ENCODE results near the gene CHTF8.

Gene CHTF8

DNA sequence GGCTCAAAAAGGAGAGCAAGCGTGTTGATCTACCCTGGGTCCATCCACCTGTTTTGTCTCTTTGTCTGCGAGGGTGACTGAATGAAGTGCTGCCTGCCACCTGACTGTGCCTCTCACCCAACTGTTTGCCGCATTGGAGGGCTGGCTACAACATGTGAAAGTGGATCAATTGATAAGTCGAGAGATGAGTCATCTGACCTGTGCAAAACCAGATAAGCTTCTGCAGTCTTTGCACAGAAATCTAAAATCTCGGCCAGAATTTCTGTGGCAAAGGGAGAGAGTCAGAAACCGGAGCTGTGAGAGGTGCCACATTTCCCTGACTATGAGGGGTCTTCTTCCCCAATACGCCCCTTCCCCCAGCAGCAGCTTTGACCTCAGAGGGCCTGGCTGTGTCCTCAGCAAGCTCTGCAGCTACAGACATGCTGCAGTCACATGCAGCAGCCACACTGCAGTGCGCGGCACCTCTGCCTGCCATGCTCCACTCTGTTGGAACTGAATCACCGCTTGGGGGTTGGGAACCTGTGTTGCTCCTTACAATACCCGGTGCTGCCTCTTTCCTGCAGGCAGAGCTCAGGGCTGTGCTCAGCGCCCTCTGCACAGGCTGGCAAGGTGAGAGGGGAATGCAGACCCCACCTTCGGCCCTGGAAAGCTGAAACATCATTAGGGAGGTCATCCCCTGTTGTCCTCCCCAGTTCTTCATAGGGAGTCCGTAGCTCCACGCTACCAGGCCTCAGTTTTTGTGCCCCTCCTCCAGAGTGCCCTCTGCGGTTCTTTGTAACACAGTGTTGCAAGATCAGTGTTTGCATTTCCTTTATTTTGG is 43.1 kb downstream of the CHTF8 start:
- Histone ChIP-seq H2AFZ (ENCODE audit: low read depth, low read length) (no peak overlapping the region), H3K4me2 (ENCODE audit: low read length) (peak overlapping the region; percentile 24; the same call in 1 of the 2 replicates), H3K27ac (ENCODE audit: low read length) (no peak overlapping the region), H4K20me1 (ENCODE audit: insufficient read depth, low read length) (no peaks in the 10 kb centered on the region), H3K79me2 (ENCODE audit: low read length) (no peaks in the 10 kb centered on the region), H3K27me3 (ENCODE audit: low read depth, low read length) (no peaks in the 10 kb centered on the region), H3K4me1 (ENCODE audit: low read length) (peaks cover 15% of the 10 kb centered on the region), H3K9me3 (ENCODE audit: insufficient read depth, low read length) (no peaks in the 10 kb centered on the region), H3K36me3 (replicated peaks; ENCODE audit: low read depth, low read length) (peaks cover 11% of the 10 kb centered on the region), H3K4me3 (ENCODE audit: low read length) (no peak overlapping the region), H3K9ac (ENCODE audit: low read length) (no peak overlapping the region)
- TF ChIP-seq, protein P1, sequence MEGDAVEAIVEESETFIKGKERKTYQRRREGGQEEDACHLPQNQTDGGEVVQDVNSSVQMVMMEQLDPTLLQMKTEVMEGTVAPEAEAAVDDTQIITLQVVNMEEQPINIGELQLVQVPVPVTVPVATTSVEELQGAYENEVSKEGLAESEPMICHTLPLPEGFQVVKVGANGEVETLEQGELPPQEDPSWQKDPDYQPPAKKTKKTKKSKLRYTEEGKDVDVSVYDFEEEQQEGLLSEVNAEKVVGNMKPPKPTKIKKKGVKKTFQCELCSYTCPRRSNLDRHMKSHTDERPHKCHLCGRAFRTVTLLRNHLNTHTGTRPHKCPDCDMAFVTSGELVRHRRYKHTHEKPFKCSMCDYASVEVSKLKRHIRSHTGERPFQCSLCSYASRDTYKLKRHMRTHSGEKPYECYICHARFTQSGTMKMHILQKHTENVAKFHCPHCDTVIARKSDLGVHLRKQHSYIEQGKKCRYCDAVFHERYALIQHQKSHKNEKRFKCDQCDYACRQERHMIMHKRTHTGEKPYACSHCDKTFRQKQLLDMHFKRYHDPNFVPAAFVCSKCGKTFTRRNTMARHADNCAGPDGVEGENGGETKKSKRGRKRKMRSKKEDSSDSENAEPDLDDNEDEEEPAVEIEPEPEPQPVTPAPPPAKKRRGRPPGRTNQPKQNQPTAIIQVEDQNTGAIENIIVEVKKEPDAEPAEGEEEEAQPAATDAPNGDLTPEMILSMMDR (IDR thresholded peaks at IDR 0.05; ENCODE audit: low read depth, low read length): no peak
- TF ChIP-seq EZH2phosphoT487 (IDR thresholded peaks at IDR 0.05; ENCODE audit: low read depth): no peak

DNA sequence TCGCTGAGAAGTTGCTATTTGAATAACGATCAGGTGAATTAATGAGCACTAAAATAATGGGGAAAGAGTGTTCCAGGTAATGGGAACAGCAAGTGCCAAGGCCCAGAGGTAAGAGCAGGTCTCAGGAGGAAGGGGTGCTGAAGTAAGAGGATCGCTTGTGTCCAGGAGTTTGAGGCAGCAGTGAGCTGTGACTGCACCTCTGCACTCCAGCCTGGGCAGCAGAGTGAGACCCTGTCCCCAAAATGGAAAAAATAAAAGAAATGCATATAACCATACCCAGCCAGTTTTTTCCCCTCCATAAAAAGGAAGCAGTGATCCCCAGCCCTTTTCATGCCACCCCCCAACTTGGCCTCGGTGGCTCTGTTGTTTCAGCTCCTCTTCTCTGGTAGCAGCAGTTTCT is 43.7 kb downstream of the CHTF8 start:
- H3K9ac ChIP-seq (ENCODE audit: low read length): no peak overlapping the region
- H3K27ac ChIP-seq (ENCODE audit: low read length): no peak overlapping the region
- H3K4me3 ChIP-seq (ENCODE audit: low read length): no peak overlapping the region
- H4K20me1 ChIP-seq (ENCODE audit: insufficient read depth, low read length): no peaks in the 10 kb centered on the region
- H3K27me3 ChIP-seq (ENCODE audit: low read depth, low read length): no peaks in the 10 kb centered on the region
- no peak overlapping the region for H2AFZ ChIP-seq (ENCODE audit: low read depth, low read length)
- peaks cover 14% of the 10 kb centered on the region for H3K36me3 ChIP-seq (replicated peaks; ENCODE audit: low read depth, low read length)
- H3K4me1 ChIP-seq (ENCODE audit: low read length): peaks cover 9% of the 10 kb centered on the region
- H3K79me2 ChIP-seq (ENCODE audit: low read length): no peaks in the 10 kb centered on the region
- H3K9me3 ChIP-seq (ENCODE audit: insufficient read depth, low read length): no peaks in the 10 kb centered on the region
- TF ChIP-seq EZH2phosphoT487 (IDR thresholded peaks at IDR 0.05; ENCODE audit: low read depth): no peak
- TF ChIP-seq, protein P1 (IDR thresholded peaks at IDR 0.05; ENCODE audit: low read depth, low read length): no peak
- H3K4me2 ChIP-seq (ENCODE audit: low read length): peak overlapping the region; percentile 24; the same call in 1 of the 2 replicates

DNA sequence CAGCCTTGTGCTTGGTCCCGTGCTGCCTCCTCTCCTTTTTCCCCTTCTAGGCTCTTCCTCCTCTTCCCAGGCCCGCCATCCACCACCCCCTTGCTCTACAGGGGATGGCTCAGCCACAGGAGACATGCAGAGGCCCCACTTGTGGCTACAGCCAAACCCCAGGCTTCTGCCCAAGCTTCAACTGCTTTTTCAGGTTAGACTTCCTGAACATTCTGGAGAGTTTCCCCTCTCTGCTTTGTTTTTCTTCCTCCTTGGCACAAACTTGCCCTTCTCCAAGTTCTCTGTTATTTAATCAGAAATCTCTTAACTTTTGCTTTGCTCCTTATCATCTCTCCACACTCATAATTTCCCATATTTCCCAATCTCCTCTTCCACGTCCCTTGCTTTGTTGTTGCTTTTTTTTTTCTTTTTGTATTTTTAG is 45.2 kb downstream of the CHTF8 start:
- Histone ChIP-seq H3K27ac (ENCODE audit: low read length) (no peak overlapping the region), H3K27me3 (ENCODE audit: low read depth, low read length) (no peaks in the 10 kb centered on the region), H3K9ac (ENCODE audit: low read length) (no peak overlapping the region), H4K20me1 (ENCODE audit: insufficient read depth, low read length) (no peaks in the 10 kb centered on the region), H3K79me2 (ENCODE audit: low read length) (no peaks in the 10 kb centered on the region), H3K36me3 (replicated peaks; ENCODE audit: low read depth, low read length) (peaks cover 17% of the 10 kb centered on the region), H3K9me3 (ENCODE audit: insufficient read depth, low read length) (no peaks in the 10 kb centered on the region), H2AFZ (ENCODE audit: low read depth, low read length) (no peak overlapping the region), H3K4me3 (ENCODE audit: low read length) (no peak overlapping the region), H3K4me2 (ENCODE audit: low read length) (no peak overlapping the region), H3K4me1 (ENCODE audit: low read length) (peaks cover 9% of the 10 kb centered on the region)
- TF ChIP-seq EZH2phosphoT487 (IDR thresholded peaks at IDR 0.05; ENCODE audit: low read depth): no peak
- TF ChIP-seq, protein P1 (IDR thresholded peaks at IDR 0.05; ENCODE audit: low read depth, low read length): no peak

DNA sequence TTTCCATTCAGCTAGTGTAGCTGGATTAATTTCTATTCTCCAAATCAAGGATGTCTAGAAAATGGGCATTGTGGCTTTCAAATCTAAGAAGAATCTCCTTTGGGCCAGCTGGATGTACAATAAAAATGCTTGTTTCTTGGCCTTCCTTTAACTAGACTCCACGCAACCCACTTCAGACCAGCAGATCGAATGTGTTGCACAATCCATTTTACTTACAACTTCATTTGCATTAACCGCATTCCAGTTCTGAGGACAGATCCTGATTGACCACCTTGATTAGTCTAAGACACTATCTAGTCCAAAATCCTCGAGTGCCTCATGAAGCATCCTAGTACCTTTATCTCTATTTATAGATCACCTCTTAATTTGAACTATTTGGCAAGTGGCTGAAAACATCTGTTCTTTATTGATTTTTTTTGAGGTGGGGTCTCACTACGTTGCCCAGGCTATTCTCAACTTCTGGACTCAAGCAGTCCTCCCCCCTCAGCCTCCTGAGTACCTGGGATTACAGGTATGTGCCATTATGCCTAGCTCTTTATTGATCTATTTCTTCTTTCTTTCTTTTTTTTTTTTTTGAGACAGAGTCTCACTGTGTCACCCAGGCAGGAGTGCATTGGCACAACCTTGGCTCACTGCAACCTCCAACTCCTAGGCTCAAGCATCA is 47.2 kb downstream of the CHTF8 start:
- Histone ChIP-seq H3K4me3 (ENCODE audit: low read length) (no peak overlapping the region), H3K79me2 (ENCODE audit: low read length) (no peaks in the 10 kb centered on the region), H3K36me3 (replicated peaks; ENCODE audit: low read depth, low read length) (peaks cover 17% of the 10 kb centered on the region), H3K4me2 (ENCODE audit: low read length) (no peak overlapping the region), H3K9ac (ENCODE audit: low read length) (no peak overlapping the region), H4K20me1 (ENCODE audit: insufficient read depth, low read length) (no peaks in the 10 kb centered on the region), H2AFZ (ENCODE audit: low read depth, low read length) (no peak overlapping the region), H3K9me3 (ENCODE audit: insufficient read depth, low read length) (no peaks in the 10 kb centered on the region), H3K27me3 (ENCODE audit: low read depth, low read length) (no peaks in the 10 kb centered on the region), H3K27ac (ENCODE audit: low read length) (no peak overlapping the region), H3K4me1 (ENCODE audit: low read length) (peaks cover 9% of the 10 kb centered on the region)
- no peak for TF ChIP-seq EZH2phosphoT487 (IDR thresholded peaks at IDR 0.05; ENCODE audit: low read depth)
- TF ChIP-seq, protein P1 (IDR thresholded peaks at IDR 0.05; ENCODE audit: low read depth, low read length): no peak
